ENCODE results near the gene CRLF1.

CRLF1 gene

GRCh38 chr19:18644196-18645034 lies 37.8 kb upstream of the CRLF1 start:
- DNase-seq (ENCODE audit: low spot score in 2 of 2) (no peak), ATAC-seq (peak; percentile 46)
- Mint-ChIP-seq H3K36me3 (no peaks in the 10 kb centered on the region), H3K9me3 (no peaks in the 10 kb centered on the region), H3K27ac (no peak overlapping the region), H3K4me3 (no peak overlapping the region), H3K4me1 (peaks cover 25% of the 10 kb centered on the region)

- DNase-seq (ENCODE audit: low spot score in 2 of 2) (no peak), ATAC-seq (no peak)
- peaks cover 6% of the 10 kb centered on the region for H3K36me3 Mint-ChIP-seq
- H3K4me3 Mint-ChIP-seq = no peak overlapping the region
- no peak overlapping the region for H3K27ac Mint-ChIP-seq
- H3K9me3 Mint-ChIP-seq = no peaks in the 10 kb centered on the region
- H3K4me1 Mint-ChIP-seq = peaks cover 27% of the 10 kb centered on the region
Observed at GRCh38 chr19:18639706-18640243, 33.2 kb upstream of the CRLF1 start.

- Mint-ChIP-seq H3K27ac (peak overlapping the region; percentile 90), H3K4me3 (peak overlapping the region; percentile 82)
- ATAC-seq = no peak
Observed at GRCh38 chr19:18637673-18638630, 31.4 kb upstream of the CRLF1 start.

GRCh38 chr19:18636969-18637629 lies 30.5 kb upstream of the CRLF1 start, which contains the start of gene KLHL26:
TSS of gene KLHL26 (plus strand) at chr19:18637028. CDS start at chr19:18637055, 27 bp downstream.
- Mint-ChIP-seq H3K4me3 (peak within 1 kb of the TSS; percentile 82), H3K36me3 (peaks cover 6% of the 10 kb centered on the region), H3K9me3 (no peaks in the 10 kb centered on the region), H3K4me1 (peaks cover 31% of the 10 kb centered on the region), H3K27ac (peak within 1 kb of the TSS; percentile 90)
- DNase-seq (ENCODE audit: low spot score in 2 of 2) (peak in 1 of 2 donors; percentile 56), ATAC-seq (no peak)

More at GRCh38 chr19:18637673-18638630, 31.4 kb upstream of the CRLF1 start:
- peaks cover 6% of the 10 kb centered on the region for H3K36me3 Mint-ChIP-seq
- no peak for DNase-seq (ENCODE audit: low spot score in 2 of 2)
- no peaks in the 10 kb centered on the region for H3K9me3 Mint-ChIP-seq
- peaks cover 31% of the 10 kb centered on the region for H3K4me1 Mint-ChIP-seq

GRCh38 chr19:18636183-18636968 lies 29.8 kb upstream of the CRLF1 start:
- Mint-ChIP-seq H3K36me3 (peaks cover 6% of the 10 kb centered on the region), H3K9me3 (no peaks in the 10 kb centered on the region), H3K4me3 (peak overlapping the region; percentile 82), H3K27ac (peak overlapping the region; percentile 90), H3K4me1 (peaks cover 31% of the 10 kb centered on the region)
- peak; percentile 92 for ATAC-seq
- peak; percentile 99 to 100 for DNase-seq (ENCODE audit: low spot score in 2 of 2)

- Mint-ChIP-seq H3K4me3 (peak overlapping the region; percentile 82), H3K9me3 (no peaks in the 10 kb centered on the region), H3K27ac (peak overlapping the region; percentile 90), H3K4me1 (peaks cover 31% of the 10 kb centered on the region), H3K36me3 (peaks cover 6% of the 10 kb centered on the region)
- ATAC-seq (no peak), DNase-seq (ENCODE audit: low spot score in 2 of 2) (no peak)
Observed at GRCh38 chr19:18635831-18636182, 29.2 kb upstream of the CRLF1 start.

- Mint-ChIP-seq H3K36me3 (peaks cover 6% of the 10 kb centered on the region), H3K9me3 (no peaks in the 10 kb centered on the region), H3K4me1 (peaks cover 31% of the 10 kb centered on the region), H3K27ac (no peak overlapping the region), H3K4me3 (no peak overlapping the region)
- no peak for DNase-seq (ENCODE audit: low spot score in 2 of 2)
- ATAC-seq = no peak
Observed at GRCh38 chr19:18634612-18635297, 28.2 kb upstream of the CRLF1 start.

- H3K4me1 Mint-ChIP-seq = peaks cover 29% of the 10 kb centered on the region
- no peak overlapping the region for H3K4me3 Mint-ChIP-seq
- no peak for DNase-seq (ENCODE audit: low spot score in 2 of 2)
- no peak for ATAC-seq
- peaks cover 3% of the 10 kb centered on the region for H3K36me3 Mint-ChIP-seq
- no peaks in the 10 kb centered on the region for H3K9me3 Mint-ChIP-seq
- peak overlapping the region; percentile 16 for H3K27ac Mint-ChIP-seq
Observed at GRCh38 chr19:18633321-18633720, 26.7 kb upstream of the CRLF1 start.

- Mint-ChIP-seq H3K4me3 (no peak overlapping the region), H3K36me3 (no peaks in the 10 kb centered on the region), H3K4me1 (peaks cover under 1% of the 10 kb centered on the region), H3K27ac (peak overlapping the region; percentile 30), H3K9me3 (no peaks in the 10 kb centered on the region)
- ATAC-seq (peak; percentile 21), DNase-seq (ENCODE audit: low spot score in 2 of 2) (no peak)
Observed at GRCh38 chr19:18629166-18630088, 22.8 kb upstream of the CRLF1 start.

- no peak for ATAC-seq
- DNase-seq (ENCODE audit: low spot score in 2 of 2) = no peak
- no peak overlapping the region for H3K4me3 Mint-ChIP-seq
- no peak overlapping the region for H3K27ac Mint-ChIP-seq
- no peaks in the 10 kb centered on the region for H3K4me1 Mint-ChIP-seq
- no peaks in the 10 kb centered on the region for H3K36me3 Mint-ChIP-seq
- no peaks in the 10 kb centered on the region for H3K9me3 Mint-ChIP-seq
Observed at GRCh38 chr19:18626906-18627305, 20.3 kb upstream of the CRLF1 start.

- Mint-ChIP-seq H3K9me3 (no peaks in the 10 kb centered on the region), H3K4me1 (no peaks in the 10 kb centered on the region), H3K27ac (no peak overlapping the region), H3K36me3 (no peaks in the 10 kb centered on the region), H3K4me3 (no peak overlapping the region)
- DNase-seq (ENCODE audit: low spot score in 2 of 2) (no peak), ATAC-seq (no peak)
Observed at GRCh38 chr19:18620902-18621301, 14.3 kb upstream of the CRLF1 start.

GRCh38 chr19:18620311-18620710 lies 13.7 kb upstream of the CRLF1 start:
- Mint-ChIP-seq H3K27ac (no peak overlapping the region), H3K36me3 (no peaks in the 10 kb centered on the region), H3K4me3 (no peak overlapping the region), H3K9me3 (no peaks in the 10 kb centered on the region), H3K4me1 (no peaks in the 10 kb centered on the region)
- no peak for DNase-seq (ENCODE audit: low spot score in 2 of 2)
- no peak for ATAC-seq

GRCh38 chr19:18618236-18618635 lies 11.6 kb upstream of the CRLF1 start:
- Mint-ChIP-seq H3K4me3 (no peak overlapping the region), H3K4me1 (peaks cover 6% of the 10 kb centered on the region), H3K27ac (no peak overlapping the region), H3K9me3 (no peaks in the 10 kb centered on the region), H3K36me3 (no peaks in the 10 kb centered on the region)
- DNase-seq (ENCODE audit: low spot score in 2 of 2) (no peak), ATAC-seq (no peak)

Data from stimulated activated effector memory CD8-positive, alpha-beta T cell treated with anti-CD3 and anti-CD28 coated beads, Interleukin-12 subunit alpha, Interleukin-12 subunit beta, amount 100 ng/mL, for 72 hours (primary cell).